Measurements from ENCODE around the gene SERP1. TPM values are rescaled to one million over a fixed set of nuclear protein-coding genes. Genes with fewer than 3 reads are reported as not detected.

Gene SERP1
- total RNA-seq, 2 experiments from 2014 or later: 97.4 to 182 TPM

- H3K4me2 ChIP-seq (ENCODE audit: low read length): no peak overlapping the region
- H2AFZ ChIP-seq (ENCODE audit: low read length): no peak overlapping the region
- no peaks in the 10 kb centered on the region for H3K9me3 ChIP-seq (ENCODE audit: low read length)
- H3K27ac ChIP-seq (ENCODE audit: low read depth, low read length, poor library complexity, severe bottlenecking): no peak overlapping the region
- intact Hi-C loops (cut with micrococcal nuclease; ENCODE audit: unreplicated experiment): loop anchor here (1.0 to 5.0 kb wide), 3 partner anchors 175 to 337 kb away; partner anchors contain the start of gene ERICH6
- H3K79me2 ChIP-seq (ENCODE audit: insufficient read depth, low read depth, low read length): no peaks in the 10 kb centered on the region
- CTCF ChIA-PET (ENCODE audit: unreplicated experiment): interaction anchor here (1.2 kb wide), 1 partner anchor 236 kb away, joined by 4 read pairs; no protein-coding TSS in a partner anchor
- no peaks in the 10 kb centered on the region for H3K36me3 ChIP-seq (ENCODE audit: insufficient read depth, low read length)
- no peak overlapping the region for H3K4me3 ChIP-seq (ENCODE audit: low read depth, low read length, poor library complexity, severe bottlenecking)
- BruUV-seq (replicated peaks): no TSS peak
- H3K9me2 ChIP-seq (ENCODE audit: insufficient read depth, low read length): no peaks in the 10 kb centered on the region
- H3K4me1 ChIP-seq (ENCODE audit: insufficient read depth, low read length, poor library complexity, severe bottlenecking): no peaks in the 10 kb centered on the region
- POLR2A ChIA-PET: interaction anchor here (0.6 to 1.2 kb wide), 3 partner anchors 16 to 166 kb away, joined by 3 read pairs; partner anchors contain the start of genes EIF2A and SERP1
- TF ChIP-seq CTCF (conservative IDR thresholded peaks at IDR 0.05; ENCODE audit: low read length) (no peak), EZH2phosphoT487 (IDR thresholded peaks at IDR 0.05; ENCODE audit: borderline replicate concordance, low read depth, low read length) (no peak)
- H4K20me1 ChIP-seq (ENCODE audit: insufficient read depth, low read length): no peaks in the 10 kb centered on the region
- DNase-seq (ENCODE audit: low spot score): no peak
These were observed 18.6 kb downstream of the SERP1 start for GRCh38 chr3:150527464-150528255.

GRCh38 chr3:150523538-150523937, 22.8 kb downstream of the SERP1 start:
- no peaks in the 10 kb centered on the region for H3K36me3 ChIP-seq (ENCODE audit: insufficient read depth, low read length)
- CTCF ChIA-PET (ENCODE audit: unreplicated experiment): no interaction called here
- no TSS peak for BruUV-seq (replicated peaks)
- H3K27ac ChIP-seq (ENCODE audit: low read depth, low read length, poor library complexity, severe bottlenecking): no peak overlapping the region
- POLR2A ChIA-PET: no interaction called here
- intact Hi-C loops (cut with micrococcal nuclease; ENCODE audit: unreplicated experiment): no loop called here
- no peaks in the 10 kb centered on the region for H3K4me1 ChIP-seq (ENCODE audit: insufficient read depth, low read length, poor library complexity, severe bottlenecking)
- H3K4me2 ChIP-seq (ENCODE audit: low read length): no peak overlapping the region
- no peaks in the 10 kb centered on the region for H3K9me3 ChIP-seq (ENCODE audit: low read length)
- no peak overlapping the region for H3K4me3 ChIP-seq (ENCODE audit: low read depth, low read length, poor library complexity, severe bottlenecking)
- DNase-seq (ENCODE audit: low spot score): no peak
- no peak overlapping the region for H2AFZ ChIP-seq (ENCODE audit: low read length)
- H3K79me2 ChIP-seq (ENCODE audit: insufficient read depth, low read depth, low read length): no peaks in the 10 kb centered on the region
- H3K9me2 ChIP-seq (ENCODE audit: insufficient read depth, low read length): no peaks in the 10 kb centered on the region
- TF ChIP-seq CTCF (conservative IDR thresholded peaks at IDR 0.05; ENCODE audit: low read length) (no peak), EZH2phosphoT487 (IDR thresholded peaks at IDR 0.05; ENCODE audit: borderline replicate concordance, low read depth, low read length) (no peak)
- H4K20me1 ChIP-seq (ENCODE audit: insufficient read depth, low read length): no peaks in the 10 kb centered on the region

GRCh38 chr3:150521463-150521862, 24.8 kb downstream of the SERP1 start:
- no peak overlapping the region for H2AFZ ChIP-seq (ENCODE audit: low read length)
- no TSS peak for BruUV-seq (replicated peaks)
- H3K36me3 ChIP-seq (ENCODE audit: insufficient read depth, low read length): no peaks in the 10 kb centered on the region
- intact Hi-C loops (cut with micrococcal nuclease; ENCODE audit: unreplicated experiment): no loop called here
- DNase-seq (ENCODE audit: low spot score): no peak
- H3K9me2 ChIP-seq (ENCODE audit: insufficient read depth, low read length): no peaks in the 10 kb centered on the region
- no peaks in the 10 kb centered on the region for H3K4me1 ChIP-seq (ENCODE audit: insufficient read depth, low read length, poor library complexity, severe bottlenecking)
- no peak overlapping the region for H3K27ac ChIP-seq (ENCODE audit: low read depth, low read length, poor library complexity, severe bottlenecking)
- H4K20me1 ChIP-seq (ENCODE audit: insufficient read depth, low read length): no peaks in the 10 kb centered on the region
- H3K4me2 ChIP-seq (ENCODE audit: low read length): no peak overlapping the region
- ChIA-PET CTCF (ENCODE audit: unreplicated experiment) (no interaction called here), POLR2A (interaction anchor here (0.6 kb wide), 1 partner anchor 638 kb away, joined by 3 read pairs; no protein-coding TSS in a partner anchor)
- TF ChIP-seq EZH2phosphoT487 (IDR thresholded peaks at IDR 0.05; ENCODE audit: borderline replicate concordance, low read depth, low read length) (no peak), CTCF (conservative IDR thresholded peaks at IDR 0.05; ENCODE audit: low read length) (0 out of 2 replicates have a peak, but pooled peaks have one; percentile 17)
- no peaks in the 10 kb centered on the region for H3K9me3 ChIP-seq (ENCODE audit: low read length)
- no peaks in the 10 kb centered on the region for H3K79me2 ChIP-seq (ENCODE audit: insufficient read depth, low read depth, low read length)
- no peak overlapping the region for H3K4me3 ChIP-seq (ENCODE audit: low read depth, low read length, poor library complexity, severe bottlenecking)
